HG03457 (cell line): ENCODE data around the gene PARP4.
"Not testable (repeated sequence)": the region's sequence is repeated elsewhere in the genome, so short reads cannot be mapped to it uniquely, and the experiment has no call there.

ENCODE experiments used
- ATAC-seq: cut with Tn5 transposase; IDR thresholded peaks from one replicate; pipeline ENCODE4 v1.9.1; 2021; ENCODE audit warnings: moderate number of reproducible peaks; ENCODE audit not compliant: unreplicated experiment

Gene PARP4

DNA sequence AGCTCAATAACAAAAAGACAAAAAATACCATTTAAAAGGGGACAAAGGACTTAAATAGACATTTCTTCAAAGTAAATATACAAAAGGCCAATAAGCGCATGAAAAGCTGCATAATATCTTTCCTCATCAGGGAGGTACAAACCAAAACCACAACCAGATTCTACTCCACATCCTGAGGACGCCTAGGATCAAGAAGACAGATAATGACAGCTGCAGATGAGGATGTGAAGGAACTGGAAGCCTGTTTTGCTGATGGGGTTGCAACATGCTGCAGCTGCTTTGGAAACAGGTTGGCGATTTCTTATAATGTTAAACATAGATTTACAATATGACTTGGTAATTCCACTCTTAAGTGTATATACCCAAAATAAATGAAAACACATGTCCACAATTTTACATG is 132.4 kb downstream of the PARP4 start:
- not testable (repeated sequence) for ATAC-seq

DNA sequence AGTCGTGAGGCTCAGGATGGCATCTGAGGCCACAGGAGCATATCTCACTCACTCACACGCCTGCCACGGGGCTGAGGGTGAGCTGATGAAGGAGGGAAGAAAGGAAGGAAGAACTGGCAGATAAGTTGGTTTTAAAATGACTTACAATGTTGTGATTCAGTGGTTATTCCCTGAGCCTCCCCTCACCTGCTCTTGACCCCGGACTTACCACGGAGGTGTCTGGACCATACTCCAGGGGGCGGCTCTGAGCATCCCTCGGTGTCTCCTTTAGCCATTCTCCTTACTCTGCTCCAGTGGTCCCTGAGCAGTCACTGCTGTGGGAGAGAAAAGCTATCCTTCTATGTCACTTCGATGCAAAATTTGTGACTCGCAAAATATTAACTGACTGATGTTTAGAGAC is 141.3 kb downstream of the PARP4 start:
- not testable (repeated sequence) for ATAC-seq
